Measurements from ENCODE around the gene MRPS23.

DNA sequence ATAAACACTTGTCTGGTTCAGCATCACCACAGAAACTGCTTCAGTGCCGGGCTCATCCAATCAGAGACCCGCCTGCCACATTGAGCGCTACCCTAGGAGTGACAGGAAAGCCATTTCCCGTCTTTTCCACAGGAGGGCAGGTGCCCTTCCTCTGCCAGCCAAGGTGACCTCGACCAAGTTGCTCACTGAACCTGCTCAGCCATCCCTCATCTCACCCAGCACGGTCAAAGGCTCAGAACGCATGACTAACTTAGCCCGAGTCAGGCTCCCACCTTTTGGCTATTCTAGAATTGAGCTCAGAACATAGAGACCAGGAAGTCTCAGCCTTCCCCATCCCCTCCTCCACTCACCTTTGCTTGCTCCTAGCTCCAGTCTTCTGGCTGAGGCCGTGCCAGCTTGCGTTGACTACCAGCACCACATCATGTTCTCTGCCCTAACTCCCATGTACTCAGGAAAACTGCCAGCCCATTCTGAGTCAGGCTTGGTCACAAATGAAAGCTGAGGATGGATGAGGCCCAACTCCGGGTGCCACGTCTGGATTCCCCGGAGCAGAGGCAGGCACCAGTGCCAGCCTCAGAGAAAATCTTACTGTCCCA lies 15.6 kb downstream of the MRPS23 start:
- TF ChIP-seq RCOR1 (IDR thresholded peaks at IDR 0.05; ENCODE audit: insufficient replicate concordance, low read length) (no peak), MXI1 (IDR thresholded peaks at IDR 0.05; ENCODE audit: borderline replicate concordance, low read depth, low read length) (no peak), POLR2A (IDR thresholded peaks at IDR 0.05; ENCODE audit: low read depth, low read length) (no peak), MAFK (IDR thresholded peaks at IDR 0.05; ENCODE audit: low read depth, low read length) (no peak), USF2 (IDR thresholded peaks at IDR 0.05; ENCODE audit: low read depth, low read length) (no peak)
- TF ChIP-seq, protein P1, sequence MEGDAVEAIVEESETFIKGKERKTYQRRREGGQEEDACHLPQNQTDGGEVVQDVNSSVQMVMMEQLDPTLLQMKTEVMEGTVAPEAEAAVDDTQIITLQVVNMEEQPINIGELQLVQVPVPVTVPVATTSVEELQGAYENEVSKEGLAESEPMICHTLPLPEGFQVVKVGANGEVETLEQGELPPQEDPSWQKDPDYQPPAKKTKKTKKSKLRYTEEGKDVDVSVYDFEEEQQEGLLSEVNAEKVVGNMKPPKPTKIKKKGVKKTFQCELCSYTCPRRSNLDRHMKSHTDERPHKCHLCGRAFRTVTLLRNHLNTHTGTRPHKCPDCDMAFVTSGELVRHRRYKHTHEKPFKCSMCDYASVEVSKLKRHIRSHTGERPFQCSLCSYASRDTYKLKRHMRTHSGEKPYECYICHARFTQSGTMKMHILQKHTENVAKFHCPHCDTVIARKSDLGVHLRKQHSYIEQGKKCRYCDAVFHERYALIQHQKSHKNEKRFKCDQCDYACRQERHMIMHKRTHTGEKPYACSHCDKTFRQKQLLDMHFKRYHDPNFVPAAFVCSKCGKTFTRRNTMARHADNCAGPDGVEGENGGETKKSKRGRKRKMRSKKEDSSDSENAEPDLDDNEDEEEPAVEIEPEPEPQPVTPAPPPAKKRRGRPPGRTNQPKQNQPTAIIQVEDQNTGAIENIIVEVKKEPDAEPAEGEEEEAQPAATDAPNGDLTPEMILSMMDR (conservative IDR thresholded peaks at IDR 0.05; ENCODE audit: low read depth, low read length), result no peak

Measured in IMR-90 (cell line).